Stomach (tissue), 9 donors: ENCODE data around the gene NUP133. TPM values are rescaled to one million over a fixed set of nuclear protein-coding genes. Genes with fewer than 3 reads are reported as not detected.

ENCODE experiments used
- DNase-seq, 2 donors: peaks; one replicate each; pipeline versions ENCODE4 v3.0.0 to v3.0.0-alpha.2; 2013 to 2019
- H3K27ac ChIP-seq, 5 donors: fragments of 200-600 bp in 4 of 5; sonication (generic) in 4 of 5; one replicate each; pipeline ENCODE4 v1.5.1; 2013 to 2019; ENCODE audit warnings: mild to moderate bottlenecking in 1 of 5, moderate library complexity in 1 of 5
- H3K27me3 ChIP-seq, 3 donors: fragments of 200-600 bp; sonication (generic); one replicate each; pipeline ENCODE4 v1.5.1; 2017 to 2019; ENCODE audit warnings: mixed run types in 1 of 3
- H3K36me3 ChIP-seq, 4 donors: fragments of 200-600 bp; sonication (generic); 1 replicate in 3 of 4; 2 replicates in 1 of 4; pipeline ENCODE4 v1.5.1; 2016 to 2019
- H3K4me1 ChIP-seq, 4 donors: fragments of 200-600 bp; sonication (generic); one replicate each; pipeline ENCODE4 v1.5.1; 2016 to 2019
- H3K4me3 ChIP-seq, 4 donors: fragments of 200-600 bp; sonication (generic) in 3 of 4; one replicate each; pipeline ENCODE4 v1.5.1; 2016 to 2019; ENCODE audit warnings: mild to moderate bottlenecking in 1 of 4
- H3K9me3 ChIP-seq, 4 donors: fragments of 200-600 bp; sonication (generic); one replicate each; pipeline ENCODE4 v1.5.1; 2016 to 2019
- EP300 ChIP-seq: sonication (generic); formaldehyde crosslinking; IDR thresholded peaks from one replicate; pipeline ENCODE4 v1.6.1; 2017; ENCODE audit warnings: antibody characterized with exemption
- POLR2A ChIP-seq, 4 donors: fragments of 450-650 bp; IDR thresholded peaks; one replicate each; pipeline ENCODE4 v1.6.1; 2016; ENCODE audit warnings: antibody characterized with exemption in 4 of 4, control low read depth in 2 of 4, mild to moderate bottlenecking in 1 of 4, moderate library complexity in 1 of 4
- POLR2AphosphoS5 ChIP-seq, 3 donors: sonication (generic); formaldehyde crosslinking; IDR thresholded peaks; one replicate each; pipeline ENCODE4 v1.6.1; 2016; ENCODE audit warnings: antibody characterized with exemption in 3 of 3
- WGBS, 5 donors: extraction: QIAGEN DNeasy Blood & Tissue Kit in 3 of 5; methylation state at CpG; one replicate each; pipeline versions ENCODE4 v1.1.5 to v1.1.7; 2013 to 2018; 5-methylcytosine and 5-hydroxymethylcytosine counted together
- intact Hi-C: fragments of 100-400 bp; cut with DNase I; formaldehyde crosslinking; loops from one replicate; pipeline ENCODE4 v1.15.1; 2023; ENCODE audit warnings: low total_unique reads
- polyA plus RNA-seq, 3 donors: library from polyadenylated mRNA; stranded (reverse); fragments of 200-250 nt; gene quantifications; one replicate each; pipeline ENCODE4 v1.2.3, GENCODE V29; 2013
- total RNA-seq, 5 donors: library from RNA; depleted of rRNA; stranded (reverse); fragments of >200 nt; gene quantifications; one replicate each; pipeline versions ENCODE4 v1.1.0 to v1.2.3, GENCODE V29; 2014 to 2016
- TF ChIP-seq, protein P1 (sequence below), 7 experiments: fragments of 450-650 bp in 4 of 7; fragments of 200-600 bp in 3 of 7; sonication (generic) in 3 of 7; IDR thresholded peaks; one replicate each; pipeline ENCODE4 v1.5.1; 2016 to 2019; ENCODE audit warnings: antibody characterized with exemption in 7 of 7, control low read depth in 2 of 7, mild to moderate bottlenecking in 1 of 7
- donor health status: healthy with polysubstance abuse.
- donor health status: Bipolar disorder and iron deficiency.
- donor health status: healthy.

Gene NUP133
- total and polyA plus RNA-seq, 8 donors = 5.5 to 74.7 (median 17.0) TPM

DNA sequence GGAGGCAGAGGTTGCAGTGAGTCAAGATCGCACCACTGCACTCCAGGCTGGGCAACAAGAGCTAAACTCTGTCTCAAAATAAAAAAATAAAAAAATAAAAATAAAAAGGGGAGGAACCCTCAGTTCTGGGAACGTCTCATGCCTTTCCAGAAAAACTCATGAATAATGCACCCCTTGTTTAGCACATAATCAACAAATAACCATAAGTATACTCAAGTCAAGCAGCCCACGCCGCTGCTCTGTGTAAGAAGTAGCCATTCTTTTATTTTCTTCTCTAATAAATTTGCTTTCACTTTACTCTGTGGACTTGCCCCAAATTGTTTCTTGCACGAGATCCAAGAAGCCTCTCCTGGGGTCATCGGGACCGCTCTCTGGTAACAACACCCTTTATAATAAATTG, 59.8 kb downstream of the NUP133 start:
- no peaks in the 10 kb centered on the region for H3K27me3 ChIP-seq
- no peak for DNase-seq
- no peak overlapping the region for H3K4me3 ChIP-seq
- WGBS, 5 donors = 90 to 94% (median 93%) methylated on average over 7 of the region's 7 CpGs
- H3K4me1 ChIP-seq = no peaks in the 10 kb centered on the region
- no peak overlapping the region for H3K27ac ChIP-seq
- TF ChIP-seq POLR2AphosphoS5 (IDR thresholded peaks at IDR 0.05) (no peak), EP300 (no peak), POLR2A (IDR thresholded peaks at IDR 0.05) (no peak)
- TF ChIP-seq, protein P1, sequence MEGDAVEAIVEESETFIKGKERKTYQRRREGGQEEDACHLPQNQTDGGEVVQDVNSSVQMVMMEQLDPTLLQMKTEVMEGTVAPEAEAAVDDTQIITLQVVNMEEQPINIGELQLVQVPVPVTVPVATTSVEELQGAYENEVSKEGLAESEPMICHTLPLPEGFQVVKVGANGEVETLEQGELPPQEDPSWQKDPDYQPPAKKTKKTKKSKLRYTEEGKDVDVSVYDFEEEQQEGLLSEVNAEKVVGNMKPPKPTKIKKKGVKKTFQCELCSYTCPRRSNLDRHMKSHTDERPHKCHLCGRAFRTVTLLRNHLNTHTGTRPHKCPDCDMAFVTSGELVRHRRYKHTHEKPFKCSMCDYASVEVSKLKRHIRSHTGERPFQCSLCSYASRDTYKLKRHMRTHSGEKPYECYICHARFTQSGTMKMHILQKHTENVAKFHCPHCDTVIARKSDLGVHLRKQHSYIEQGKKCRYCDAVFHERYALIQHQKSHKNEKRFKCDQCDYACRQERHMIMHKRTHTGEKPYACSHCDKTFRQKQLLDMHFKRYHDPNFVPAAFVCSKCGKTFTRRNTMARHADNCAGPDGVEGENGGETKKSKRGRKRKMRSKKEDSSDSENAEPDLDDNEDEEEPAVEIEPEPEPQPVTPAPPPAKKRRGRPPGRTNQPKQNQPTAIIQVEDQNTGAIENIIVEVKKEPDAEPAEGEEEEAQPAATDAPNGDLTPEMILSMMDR (IDR thresholded peaks at IDR 0.05) = no peak
- H3K9me3 ChIP-seq = no peaks in the 10 kb centered on the region
- H3K36me3 ChIP-seq = peaks cover 23 to 95% (median 89%) of the 10 kb centered on the region in 4 donors
- intact Hi-C loops = no loop called here

DNA sequence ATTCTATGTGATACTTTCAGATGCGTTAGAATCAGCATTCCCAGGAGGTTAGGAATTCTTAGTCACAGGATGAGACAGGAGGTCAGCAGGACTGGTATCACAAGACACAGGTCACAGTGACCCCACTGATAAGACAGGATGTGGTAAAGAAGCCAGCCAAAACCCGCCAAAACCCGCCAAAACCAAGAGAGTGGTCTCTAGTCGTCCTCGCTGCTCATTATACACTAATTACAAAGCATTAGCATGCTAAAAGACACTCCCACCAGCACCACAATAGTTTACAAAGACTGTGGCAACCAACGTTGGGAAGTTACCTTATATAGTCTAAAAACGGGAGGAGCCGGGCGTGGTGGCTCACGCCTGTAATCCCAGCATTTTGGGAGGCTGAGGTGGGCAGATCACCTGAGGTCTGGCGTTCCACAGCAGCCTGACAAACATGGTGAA, 60.3 kb downstream of the NUP133 start:
- Histone ChIP-seq H3K36me3 (peaks cover 28 to 97% (median 94%) of the 10 kb centered on the region in 4 donors), H3K4me1 (no peaks in the 10 kb centered on the region), H3K27me3 (no peaks in the 10 kb centered on the region), H3K4me3 (no peak overlapping the region), H3K27ac (no peak overlapping the region), H3K9me3 (no peaks in the 10 kb centered on the region)
- DNase-seq = no peak
- TF ChIP-seq POLR2AphosphoS5 (IDR thresholded peaks at IDR 0.05) = no peak
- no peak for TF ChIP-seq EP300
- TF ChIP-seq, protein P1 (IDR thresholded peaks at IDR 0.05) = no peak
- no peak for TF ChIP-seq POLR2A (IDR thresholded peaks at IDR 0.05)
- intact Hi-C loops = no loop called here
- 79 to 88% (median 85%) methylated on average over 11 of the region's 11 CpGs for WGBS, 5 donors

DNA sequence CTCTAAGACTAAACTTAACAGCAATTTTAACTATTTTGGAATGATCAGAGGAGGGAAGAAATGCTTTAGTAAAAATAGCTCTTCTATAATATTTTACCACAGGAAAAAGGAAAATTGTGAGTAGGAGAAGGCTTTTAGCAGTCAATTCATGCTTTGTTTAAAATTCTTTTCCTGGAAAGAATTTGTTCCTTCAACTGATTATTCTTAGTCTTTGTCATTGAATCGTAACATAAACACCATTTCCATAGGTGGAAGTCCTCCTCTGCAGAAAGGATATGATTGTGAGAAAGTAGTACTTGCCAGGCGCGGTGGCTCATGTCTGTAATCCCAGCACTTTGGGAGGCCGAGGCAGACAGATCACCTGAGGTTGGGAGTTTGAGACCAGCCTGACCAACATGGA, 62.3 kb downstream of the NUP133 start:
- DNase-seq = no peak
- TF ChIP-seq EP300 (no peak), POLR2A (IDR thresholded peaks at IDR 0.05) (no peak), POLR2AphosphoS5 (IDR thresholded peaks at IDR 0.05) (no peak)
- TF ChIP-seq, protein P1 (IDR thresholded peaks at IDR 0.05) = no peak
- H3K4me3 ChIP-seq = no peak overlapping the region
- H3K36me3 ChIP-seq = peaks cover 25 to 97% (median 96%) of the 10 kb centered on the region in 4 donors
- WGBS, 5 donors = 87 to 96% (median 93%) methylated on average over 4 of the region's 4 CpGs
- no peaks in the 10 kb centered on the region for H3K4me1 ChIP-seq
- intact Hi-C loops = no loop called here
- no peaks in the 10 kb centered on the region for H3K27me3 ChIP-seq
- H3K27ac ChIP-seq = no peak overlapping the region
- H3K9me3 ChIP-seq = no peaks in the 10 kb centered on the region

DNA sequence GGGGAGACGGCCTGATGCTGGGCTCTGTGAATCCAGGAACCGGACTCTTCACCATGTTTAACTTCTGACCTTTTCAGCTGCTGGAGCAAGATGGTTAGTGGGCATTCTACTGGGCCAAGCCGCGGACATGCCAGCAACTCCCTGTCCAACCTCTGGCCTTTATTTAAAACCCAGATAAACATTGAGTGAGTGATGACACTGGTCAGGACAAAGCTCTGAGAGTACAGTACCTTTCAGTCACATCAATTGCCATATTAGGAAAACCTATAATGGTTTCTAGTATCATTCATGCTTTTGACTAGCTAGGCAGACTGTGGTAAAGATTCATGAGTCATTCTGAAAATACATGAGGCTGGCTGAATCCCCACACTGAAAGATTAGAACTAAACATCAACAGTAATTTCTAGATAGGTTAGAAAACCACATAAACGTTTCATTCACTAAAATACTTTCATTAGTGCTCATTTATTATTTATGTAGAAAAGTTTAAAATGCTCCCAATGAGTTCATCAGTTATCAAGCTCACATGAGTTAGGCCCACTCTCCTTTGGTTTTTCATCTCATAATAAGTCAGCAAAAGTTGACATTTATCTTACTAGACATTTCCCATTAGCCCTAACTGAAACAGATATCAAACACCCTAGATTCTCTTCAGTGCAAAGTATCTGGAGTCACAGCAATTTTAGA, 67.1 kb downstream of the NUP133 start:
- Histone ChIP-seq H3K27me3 (peaks cover 0 to 5% (median 0%) of the 10 kb centered on the region in 3 donors), H3K27ac (no peak overlapping the region), H3K9me3 (no peaks in the 10 kb centered on the region), H3K4me3 (no peak overlapping the region), H3K4me1 (no peaks in the 10 kb centered on the region), H3K36me3 (peaks cover 25 to 76% (median 68%) of the 10 kb centered on the region in 4 donors)
- WGBS, 5 donors = 61 to 76% (median 69%) methylated on average over 5 of the region's 5 CpGs
- TF ChIP-seq POLR2AphosphoS5 (IDR thresholded peaks at IDR 0.05) (no peak), POLR2A (IDR thresholded peaks at IDR 0.05) (no peak), EP300 (no peak)
- TF ChIP-seq, protein P1 (IDR thresholded peaks at IDR 0.05) = no peak
- DNase-seq = no peak
- intact Hi-C loops = no loop called here
